OCI-LY7 (cell line): ENCODE results near the gene ERBB2.

Experiments used
- CTCF ChIP-seq: fragments of 200-600 bp; sonication (generic); conservative IDR thresholded peaks from 2 replicates; pipeline ENCODE4 v1.5.1; 2014; ENCODE audit warnings: mild to moderate bottlenecking, antibody characterized with exemption, low read length, moderate library complexity, mixed read lengths
- EZH2phosphoT487 ChIP-seq: fragments of 200-600 bp; sonication (generic); IDR thresholded peaks from 2 replicates; pipeline ENCODE4 v1.6.1; 2018; ENCODE audit warnings: low read depth, borderline replicate concordance, mild to moderate bottlenecking, mixed run types, antibody characterized with exemption, low read length, moderate library complexity, mixed read lengths

- TF ChIP-seq CTCF (no peak), EZH2phosphoT487 (no peak)
Observed at GRCh38 chr17:39717660-39718059, 17.8 kb downstream of the ERBB2 start.
